ENCODE results near the gene MRTFA.
"Not testable (repeated sequence)": the region's sequence is repeated elsewhere in the genome, so short reads cannot be mapped to it uniquely, and the experiment has no call there.

Gene MRTFA

DNA sequence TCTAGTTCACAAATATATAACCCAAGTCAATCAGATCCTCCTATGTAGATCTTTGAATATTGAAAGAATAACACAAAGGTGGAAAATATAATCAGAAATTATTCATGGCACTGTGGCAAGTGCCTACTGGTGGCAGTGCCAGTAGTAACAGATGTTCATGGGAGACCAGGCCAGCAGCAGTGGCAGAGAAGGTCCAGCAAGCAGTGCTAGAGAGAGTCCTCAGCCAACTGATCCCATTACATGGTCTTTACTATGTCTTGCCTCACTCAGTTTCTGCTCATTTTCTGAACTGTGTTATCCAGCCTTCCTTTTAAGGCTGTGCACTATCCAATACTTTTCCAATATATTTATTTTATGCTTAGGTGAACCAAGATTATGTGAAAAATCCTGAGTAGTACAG, 124.9 kb downstream of the MRTFA start:
- H2BK5ac ChIP-seq (ENCODE audit: low read length), result no peak overlapping the region
- no peak overlapping the region for H3K4me2 ChIP-seq (ENCODE audit: insufficient read depth, low read length, poor library complexity, severe bottlenecking)
- H3K23ac ChIP-seq (ENCODE audit: low read depth, low read length, poor library complexity), result no peak overlapping the region
- H3K79me1 ChIP-seq (ENCODE audit: low read depth, low read length), result no peaks in the 10 kb centered on the region
- no peak overlapping the region for H2AFZ ChIP-seq (ENCODE audit: low read length)
- H3K4me3 ChIP-seq (ENCODE audit: low read length in 2 of 2), result no peak overlapping the region
- no peak for DNase-seq (ENCODE audit: low spot score)
- no peaks in the 10 kb centered on the region for H3K27me3 ChIP-seq (ENCODE audit: control insufficient read depth in 3 of 3, insufficient read depth in 3 of 3, low read depth in 1 of 3, low read length in 3 of 3)
- H2BK15ac ChIP-seq (ENCODE audit: low read length), result no peak overlapping the region
- no peak overlapping the region for H2AK5ac ChIP-seq (ENCODE audit: low read depth, low read length)
- H3K9me3 ChIP-seq (replicated peaks in 1 of 2; ENCODE audit: control insufficient read depth in 2 of 2, insufficient read depth in 1 of 2, low read depth in 1 of 2, low read length in 2 of 2), result no peaks in the 10 kb centered on the region
- H2BK12ac ChIP-seq (ENCODE audit: low read length), result no peak overlapping the region
- no peak overlapping the region for H3K9ac ChIP-seq (ENCODE audit: low read depth, low read length, poor library complexity)
- no peak overlapping the region for H3K4ac ChIP-seq (ENCODE audit: low read length)
- H3K18ac ChIP-seq (ENCODE audit: low read length), result no peak overlapping the region
- H4K8ac ChIP-seq (ENCODE audit: low read depth, low read length), result no peak overlapping the region
- H3K27ac ChIP-seq (replicated peaks; ENCODE audit: low read length), result no peak overlapping the region
- no peak overlapping the region for H4K91ac ChIP-seq (ENCODE audit: low read depth, low read length, poor library complexity)
- H3K14ac ChIP-seq (ENCODE audit: low read length), result no peak overlapping the region
- H3K4me1 ChIP-seq (ENCODE audit: control insufficient read depth in 2 of 2, insufficient read depth in 1 of 2, low read depth in 1 of 2, low read length in 2 of 2), result peaks cover 4 to 6% of the 10 kb centered on the region in 2 donors
- no peaks in the 10 kb centered on the region for H3K36me3 ChIP-seq (replicated peaks in 1 of 2; ENCODE audit: control insufficient read depth in 2 of 2, insufficient read depth in 2 of 2, low read length in 2 of 2)
- H2BK120ac ChIP-seq (ENCODE audit: low read depth, low read length), result no peak overlapping the region

DNA sequence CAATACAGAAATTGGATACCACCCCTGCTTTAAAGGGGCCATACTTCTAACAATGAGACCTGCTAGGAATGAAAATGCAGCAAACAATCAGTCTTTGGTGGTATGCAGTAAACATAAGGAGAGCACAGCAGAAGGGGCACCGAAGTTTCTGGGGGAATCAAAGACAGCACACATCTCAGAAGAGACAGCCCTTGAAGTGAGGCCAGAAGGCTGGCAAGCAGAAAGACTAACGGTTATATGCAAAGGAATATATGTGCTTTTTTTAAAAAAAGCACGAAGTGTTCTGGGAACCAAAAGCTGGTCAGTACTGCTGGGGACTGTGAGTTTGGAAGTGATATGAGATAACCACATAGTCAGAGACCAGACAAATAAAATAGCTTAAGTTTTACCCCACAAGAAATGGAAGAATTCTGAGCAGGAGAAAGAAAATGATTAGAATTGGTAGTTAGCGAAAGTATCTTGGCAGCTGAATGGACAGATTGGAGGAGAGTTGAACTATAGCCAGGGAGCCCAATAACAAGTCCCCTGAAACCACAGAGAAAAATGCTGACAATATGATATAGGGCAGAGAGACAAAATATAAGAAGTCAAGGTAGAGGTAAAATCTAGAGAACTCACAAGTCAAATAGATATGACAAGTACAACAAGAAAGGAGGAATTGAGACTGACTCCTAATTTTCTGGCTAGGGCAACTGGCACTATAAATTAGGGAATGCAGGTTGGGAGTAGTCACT, 125.7 kb downstream of the MRTFA start:
- Histone ChIP-seq H3K4me3 (ENCODE audit: low read length in 2 of 2) (no peak overlapping the region), H3K27ac (replicated peaks; ENCODE audit: low read length) (no peak overlapping the region), H3K27me3 (ENCODE audit: control insufficient read depth in 3 of 3, insufficient read depth in 3 of 3, low read depth in 1 of 3, low read length in 3 of 3) (no peaks in the 10 kb centered on the region), H4K8ac (ENCODE audit: low read depth, low read length) (no peak overlapping the region), H2BK15ac (ENCODE audit: low read length) (no peak overlapping the region), H3K18ac (ENCODE audit: low read length) (no peak overlapping the region), H3K4me2 (ENCODE audit: insufficient read depth, low read length, poor library complexity, severe bottlenecking) (no peak overlapping the region), H3K79me1 (ENCODE audit: low read depth, low read length) (no peaks in the 10 kb centered on the region), H3K4me1 (ENCODE audit: control insufficient read depth in 2 of 2, insufficient read depth in 1 of 2, low read depth in 1 of 2, low read length in 2 of 2) (peaks cover 4 to 6% of the 10 kb centered on the region in 2 donors), H3K4ac (ENCODE audit: low read length) (no peak overlapping the region), H3K36me3 (replicated peaks in 1 of 2; ENCODE audit: control insufficient read depth in 2 of 2, insufficient read depth in 2 of 2, low read length in 2 of 2) (no peaks in the 10 kb centered on the region), H3K23ac (ENCODE audit: low read depth, low read length, poor library complexity) (no peak overlapping the region), H2BK5ac (ENCODE audit: low read length) (no peak overlapping the region), H2AFZ (ENCODE audit: low read length) (no peak overlapping the region), H4K91ac (ENCODE audit: low read depth, low read length, poor library complexity) (no peak overlapping the region), H2BK12ac (ENCODE audit: low read length) (no peak overlapping the region), H2BK120ac (ENCODE audit: low read depth, low read length) (no peak overlapping the region), H3K9me3 (replicated peaks in 1 of 2; ENCODE audit: control insufficient read depth in 2 of 2, insufficient read depth in 1 of 2, low read depth in 1 of 2, low read length in 2 of 2) (no peaks in the 10 kb centered on the region), H3K9ac (ENCODE audit: low read depth, low read length, poor library complexity) (no peak overlapping the region), H2AK5ac (ENCODE audit: low read depth, low read length) (no peak overlapping the region), H3K14ac (ENCODE audit: low read length) (no peak overlapping the region)
- WGBS, 2 donors (ENCODE audit: extremely low coverage in 2 of 2, insufficient read length in 2 of 2, insufficient replicate concordance in 1 of 2), result no CpG with 5 or more reads among the region's 4 CpGs
- no peak for DNase-seq (ENCODE audit: low spot score)

DNA sequence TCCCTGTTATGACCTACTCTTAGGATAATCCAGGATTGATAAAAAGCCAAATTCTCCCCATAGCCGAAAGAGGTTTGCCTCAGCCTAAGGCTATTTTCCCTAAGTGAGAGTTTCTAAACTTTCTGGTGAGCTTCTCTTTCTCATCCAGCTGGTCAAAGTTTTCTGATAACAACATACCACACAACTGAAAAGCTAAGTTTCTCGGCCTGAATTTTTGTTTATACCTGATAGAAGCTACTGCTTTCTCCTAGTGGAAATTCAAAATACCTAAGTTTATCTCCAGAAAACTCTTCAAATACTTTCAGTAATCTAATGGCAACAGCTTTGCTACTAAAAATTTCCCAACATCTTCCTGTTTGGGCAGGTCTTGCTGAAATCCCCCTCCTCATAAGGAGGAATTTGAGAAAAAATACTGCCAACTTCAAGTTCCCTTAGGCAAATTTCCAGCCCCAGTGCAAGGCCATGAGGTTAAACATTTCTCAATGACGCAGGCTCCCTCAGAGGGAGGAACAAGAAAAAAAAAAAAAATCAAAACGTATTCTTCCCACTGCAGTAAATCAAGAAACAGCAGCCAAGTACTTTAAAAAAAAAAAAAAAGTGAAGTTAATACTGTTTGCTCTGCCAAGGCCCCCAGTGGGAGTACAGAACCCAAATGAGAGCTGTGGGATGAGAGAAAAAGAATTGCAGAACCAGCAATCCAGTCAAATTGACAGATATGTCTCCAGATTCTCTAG, 127.0 kb downstream of the MRTFA start:
- H3K23ac ChIP-seq (ENCODE audit: low read depth, low read length, poor library complexity), result no peak overlapping the region
- H3K9me3 ChIP-seq (replicated peaks in 1 of 2; ENCODE audit: control insufficient read depth in 2 of 2, insufficient read depth in 1 of 2, low read depth in 1 of 2, low read length in 2 of 2), result no peaks in the 10 kb centered on the region
- no peak overlapping the region for H3K18ac ChIP-seq (ENCODE audit: low read length)
- H3K4me3 ChIP-seq (ENCODE audit: low read length in 2 of 2), result no peak overlapping the region
- H3K9ac ChIP-seq (ENCODE audit: low read depth, low read length, poor library complexity), result no peak overlapping the region
- H3K4me1 ChIP-seq (ENCODE audit: control insufficient read depth in 2 of 2, insufficient read depth in 1 of 2, low read depth in 1 of 2, low read length in 2 of 2), result peaks cover 5 to 6% of the 10 kb centered on the region in 2 donors
- WGBS, 2 donors (ENCODE audit: extremely low coverage in 2 of 2, insufficient read length in 2 of 2, insufficient replicate concordance in 1 of 2), result no CpG with 5 or more reads among the region's 4 CpGs
- H3K36me3 ChIP-seq (replicated peaks in 1 of 2; ENCODE audit: control insufficient read depth in 2 of 2, insufficient read depth in 2 of 2, low read length in 2 of 2), result peaks cover 0 to 1% of the 10 kb centered on the region in 2 donors
- no peak overlapping the region for H3K4me2 ChIP-seq (ENCODE audit: insufficient read depth, low read length, poor library complexity, severe bottlenecking)
- no peak overlapping the region for H3K4ac ChIP-seq (ENCODE audit: low read length)
- H3K27ac ChIP-seq (replicated peaks; ENCODE audit: low read length), result no peak overlapping the region
- no peaks in the 10 kb centered on the region for H3K79me1 ChIP-seq (ENCODE audit: low read depth, low read length)
- no peak for DNase-seq (ENCODE audit: low spot score)
- no peak overlapping the region for H4K8ac ChIP-seq (ENCODE audit: low read depth, low read length)
- no peak overlapping the region for H4K91ac ChIP-seq (ENCODE audit: low read depth, low read length, poor library complexity)
- no peak overlapping the region for H2BK120ac ChIP-seq (ENCODE audit: low read depth, low read length)
- no peak overlapping the region for H2BK5ac ChIP-seq (ENCODE audit: low read length)
- no peaks in the 10 kb centered on the region for H3K27me3 ChIP-seq (ENCODE audit: control insufficient read depth in 3 of 3, insufficient read depth in 3 of 3, low read depth in 1 of 3, low read length in 3 of 3)
- no peak overlapping the region for H2BK12ac ChIP-seq (ENCODE audit: low read length)
- H2AK5ac ChIP-seq (ENCODE audit: low read depth, low read length), result no peak overlapping the region
- H2BK15ac ChIP-seq (ENCODE audit: low read length), result no peak overlapping the region
- H3K14ac ChIP-seq (ENCODE audit: low read length), result no peak overlapping the region
- H2AFZ ChIP-seq (ENCODE audit: low read length), result no peak overlapping the region

DNA sequence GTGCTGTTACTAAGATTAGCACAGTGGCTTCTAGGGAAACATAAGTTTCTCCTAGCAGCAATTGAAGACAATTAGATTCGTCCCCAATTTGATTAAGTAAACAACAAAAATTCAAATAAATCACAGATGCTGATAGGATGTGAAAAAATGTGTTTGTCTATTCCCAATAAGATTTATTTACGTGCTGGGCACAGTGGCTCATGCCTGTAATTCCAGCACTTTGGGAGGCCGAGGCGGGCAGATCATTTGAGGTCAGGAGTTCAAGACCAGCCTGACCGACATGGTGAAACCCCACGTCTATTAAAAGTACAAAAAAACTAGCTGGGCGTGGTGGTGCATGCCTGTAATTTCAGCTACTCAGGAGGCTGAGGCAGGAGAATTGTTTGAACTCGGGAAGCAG, 128.5 kb downstream of the MRTFA start:
- not testable (repeated sequence) for H3K27ac ChIP-seq (replicated peaks; ENCODE audit: low read length); H2BK120ac ChIP-seq (ENCODE audit: low read depth, low read length)

More for the DNA sequence above, 128.5 kb downstream of the MRTFA start:
- DNase-seq (ENCODE audit: low spot score); H4K91ac ChIP-seq (ENCODE audit: low read depth, low read length, poor library complexity); H2BK12ac ChIP-seq (ENCODE audit: low read length); H2BK15ac ChIP-seq (ENCODE audit: low read length); H3K14ac ChIP-seq (ENCODE audit: low read length); H3K4me1 ChIP-seq (ENCODE audit: control insufficient read depth in 2 of 2, insufficient read depth in 1 of 2, low read depth in 1 of 2, low read length in 2 of 2); H4K8ac ChIP-seq (ENCODE audit: low read depth, low read length); H3K4ac ChIP-seq (ENCODE audit: low read length); H2BK5ac ChIP-seq (ENCODE audit: low read length); H3K4me3 ChIP-seq (ENCODE audit: low read length in 2 of 2); H2AFZ ChIP-seq (ENCODE audit: low read length); H3K18ac ChIP-seq (ENCODE audit: low read length); H2AK5ac ChIP-seq (ENCODE audit: low read depth, low read length); H3K27me3 ChIP-seq (ENCODE audit: control insufficient read depth in 3 of 3, insufficient read depth in 3 of 3, low read depth in 1 of 3, low read length in 3 of 3); H3K9me3 ChIP-seq (replicated peaks in 1 of 2; ENCODE audit: control insufficient read depth in 2 of 2, insufficient read depth in 1 of 2, low read depth in 1 of 2, low read length in 2 of 2); H3K4me2 ChIP-seq (ENCODE audit: insufficient read depth, low read length, poor library complexity, severe bottlenecking); H3K9ac ChIP-seq (ENCODE audit: low read depth, low read length, poor library complexity); H3K23ac ChIP-seq (ENCODE audit: low read depth, low read length, poor library complexity); H3K79me1 ChIP-seq (ENCODE audit: low read depth, low read length); H3K36me3 ChIP-seq (replicated peaks in 1 of 2; ENCODE audit: control insufficient read depth in 2 of 2, insufficient read depth in 2 of 2, low read length in 2 of 2): not testable (repeated sequence)
- no CpG with 5 or more reads among the region's 8 CpGs for WGBS, 2 donors (ENCODE audit: extremely low coverage in 2 of 2, insufficient read length in 2 of 2, insufficient replicate concordance in 1 of 2)
